ENCODE measurements around the gene GPR108.

The GPR108 gene

DNA sequence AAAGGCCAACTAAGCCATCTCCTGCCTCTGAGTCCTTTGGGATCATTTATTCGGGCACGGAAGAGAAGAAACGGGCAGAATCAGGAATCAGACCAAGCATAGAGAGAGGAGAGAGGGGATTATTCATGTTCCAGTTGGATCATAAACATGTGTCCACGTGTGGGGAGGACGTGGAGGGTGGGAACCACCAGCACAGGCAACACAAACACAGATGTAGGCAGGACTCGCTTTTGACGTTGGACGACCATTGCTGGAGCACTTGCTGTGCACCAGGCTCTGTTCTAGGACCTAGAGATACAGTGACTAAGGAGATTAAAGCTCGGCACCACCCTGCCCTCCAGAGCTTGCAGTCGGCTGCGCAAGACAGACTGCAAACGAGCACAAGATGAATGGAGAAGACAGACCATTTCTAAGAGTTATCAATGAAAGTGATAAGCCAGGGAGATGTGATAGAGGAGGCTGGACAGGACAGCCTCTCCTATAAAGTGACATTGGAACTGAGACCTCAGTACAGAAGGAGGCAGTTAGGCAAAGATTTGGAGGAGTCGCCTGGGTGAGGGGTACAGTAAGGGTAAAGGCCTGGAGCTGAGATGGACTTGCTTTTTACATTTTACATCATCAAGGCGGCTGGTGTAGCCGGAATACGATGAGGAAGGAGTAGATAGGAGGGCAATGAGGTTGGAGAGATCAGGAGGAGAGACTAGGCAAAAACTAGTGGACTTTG lies 29.1 kb upstream of the GPR108 start:
- TF ChIP-seq, protein P1, sequence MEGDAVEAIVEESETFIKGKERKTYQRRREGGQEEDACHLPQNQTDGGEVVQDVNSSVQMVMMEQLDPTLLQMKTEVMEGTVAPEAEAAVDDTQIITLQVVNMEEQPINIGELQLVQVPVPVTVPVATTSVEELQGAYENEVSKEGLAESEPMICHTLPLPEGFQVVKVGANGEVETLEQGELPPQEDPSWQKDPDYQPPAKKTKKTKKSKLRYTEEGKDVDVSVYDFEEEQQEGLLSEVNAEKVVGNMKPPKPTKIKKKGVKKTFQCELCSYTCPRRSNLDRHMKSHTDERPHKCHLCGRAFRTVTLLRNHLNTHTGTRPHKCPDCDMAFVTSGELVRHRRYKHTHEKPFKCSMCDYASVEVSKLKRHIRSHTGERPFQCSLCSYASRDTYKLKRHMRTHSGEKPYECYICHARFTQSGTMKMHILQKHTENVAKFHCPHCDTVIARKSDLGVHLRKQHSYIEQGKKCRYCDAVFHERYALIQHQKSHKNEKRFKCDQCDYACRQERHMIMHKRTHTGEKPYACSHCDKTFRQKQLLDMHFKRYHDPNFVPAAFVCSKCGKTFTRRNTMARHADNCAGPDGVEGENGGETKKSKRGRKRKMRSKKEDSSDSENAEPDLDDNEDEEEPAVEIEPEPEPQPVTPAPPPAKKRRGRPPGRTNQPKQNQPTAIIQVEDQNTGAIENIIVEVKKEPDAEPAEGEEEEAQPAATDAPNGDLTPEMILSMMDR (IDR thresholded peaks at IDR 0.05), result no peak

DNA sequence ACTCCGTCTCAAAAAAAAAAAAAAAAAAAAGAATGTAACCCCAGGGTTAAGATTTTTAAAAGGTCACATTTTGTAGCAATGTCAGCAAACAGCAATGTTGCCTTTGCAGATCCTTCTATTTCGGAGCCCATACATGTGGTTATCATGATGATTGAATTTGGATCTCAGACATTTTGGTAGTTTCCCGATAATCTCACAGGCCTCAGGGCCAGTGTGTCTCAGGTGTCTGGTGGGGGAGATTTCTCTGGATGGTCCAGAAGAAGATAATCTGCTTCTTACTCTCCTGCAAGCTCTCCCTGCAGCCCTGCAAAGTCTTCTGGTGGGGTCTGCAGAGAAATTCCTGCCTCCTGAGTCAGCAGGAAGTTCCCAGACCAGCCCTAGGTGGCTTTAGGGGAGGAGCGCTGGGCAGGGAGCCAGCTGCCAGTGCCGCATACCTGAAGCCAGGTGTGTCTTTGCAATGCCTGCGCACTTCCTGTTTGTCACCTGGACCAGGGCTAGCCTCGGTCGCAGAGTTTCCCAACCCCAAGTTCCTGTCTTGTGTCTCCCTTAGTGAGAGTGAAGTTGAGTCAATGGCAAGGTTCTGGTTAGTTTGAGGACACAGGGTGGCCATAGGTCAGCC lies 28.5 kb upstream of the GPR108 start:
- TF ChIP-seq, protein P1 (IDR thresholded peaks at IDR 0.05), result no peak

DNA sequence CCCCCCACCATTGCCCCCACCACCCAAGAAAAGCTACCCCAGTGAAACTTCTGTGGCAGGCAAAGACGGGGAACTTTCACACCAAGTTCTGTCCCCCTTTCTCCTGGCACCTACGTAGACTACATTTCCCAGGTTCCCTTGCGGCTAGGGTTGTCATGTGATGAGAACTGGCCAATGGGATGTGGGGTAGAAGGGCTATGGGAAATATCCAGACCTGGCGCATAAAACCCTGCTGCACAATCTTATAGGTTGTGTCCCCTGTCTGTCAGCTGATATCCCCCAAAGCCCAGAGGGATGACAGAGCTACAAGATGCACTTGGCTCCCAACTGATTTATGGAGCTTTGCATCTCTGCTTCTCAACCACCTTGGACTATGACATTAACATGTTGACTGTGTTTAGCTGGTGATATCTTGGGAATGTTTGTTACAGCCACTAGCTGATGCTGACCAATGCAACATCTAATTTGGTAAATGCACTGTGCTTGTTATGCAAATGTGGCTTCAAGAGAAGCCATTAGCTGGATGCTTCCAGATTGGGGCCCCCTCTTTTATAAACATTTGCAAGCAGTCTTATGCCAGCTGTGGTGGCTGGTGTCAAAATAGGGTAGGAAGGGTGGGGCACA lies 23.8 kb upstream of the GPR108 start:
- TF ChIP-seq, protein P1 (IDR thresholded peaks at IDR 0.05), result no peak

DNA sequence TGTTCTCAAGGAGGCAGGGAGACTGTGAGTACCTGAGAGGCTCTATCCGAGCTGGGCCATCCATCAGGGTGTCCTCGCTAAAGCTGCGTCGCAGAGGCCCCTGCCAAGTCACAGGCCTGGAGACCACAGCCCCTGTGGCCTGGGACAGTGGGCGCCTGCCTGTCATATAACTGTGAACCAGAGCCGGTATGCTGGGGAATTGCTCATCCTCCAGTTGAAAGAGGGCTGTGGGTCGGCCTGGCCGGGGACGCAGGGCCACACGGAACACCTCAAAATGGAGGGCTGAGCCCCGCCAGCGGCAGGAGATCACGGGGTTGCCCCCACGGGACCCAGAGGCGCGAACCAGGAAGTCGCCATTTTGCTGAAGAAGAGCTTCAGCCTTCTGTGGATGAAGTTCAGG lies 23.2 kb upstream of the GPR108 start:
- TF ChIP-seq, protein P1 (IDR thresholded peaks at IDR 0.05), result no peak

DNA sequence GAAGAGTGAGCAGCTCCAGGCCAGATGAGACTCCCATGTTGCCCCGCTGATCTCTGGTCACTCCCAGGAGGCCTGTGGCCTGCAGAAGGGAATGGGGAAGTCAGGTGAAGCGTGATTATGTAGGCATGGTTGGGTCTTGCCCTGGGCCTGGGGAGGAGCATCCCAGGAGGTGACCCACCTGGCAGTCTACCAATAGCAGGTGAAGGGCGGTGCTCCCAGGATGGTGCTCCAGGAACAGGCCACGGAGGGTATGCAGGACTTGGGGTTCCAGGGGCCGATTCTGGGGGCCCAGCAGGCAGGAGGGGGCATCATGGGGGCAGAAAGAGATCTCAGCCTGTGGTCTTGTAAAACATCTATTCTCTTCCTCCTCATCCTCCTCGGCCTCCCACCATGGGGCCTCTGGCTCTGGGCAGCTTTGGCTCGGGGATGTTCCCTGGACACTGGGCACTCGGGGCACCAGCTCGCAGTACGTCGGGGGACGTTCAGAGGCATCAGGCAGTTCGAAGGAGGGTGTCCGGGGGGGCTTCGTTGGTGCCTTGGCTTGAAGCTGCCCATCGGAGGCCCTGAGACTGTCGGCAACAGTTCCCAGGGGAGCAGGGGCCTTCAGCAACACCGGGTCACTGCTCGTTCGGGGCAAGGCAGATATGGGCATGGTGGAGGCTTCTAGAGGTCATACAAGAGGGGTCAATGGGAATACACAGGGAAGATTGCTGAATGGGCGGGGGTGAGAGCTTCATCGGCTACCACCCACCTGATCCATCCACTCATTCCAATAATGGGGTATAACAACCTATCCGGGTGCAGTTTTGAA lies 17.5 kb upstream of the GPR108 start:
- TF ChIP-seq, protein P1 (IDR thresholded peaks at IDR 0.05), result no peak

DNA sequence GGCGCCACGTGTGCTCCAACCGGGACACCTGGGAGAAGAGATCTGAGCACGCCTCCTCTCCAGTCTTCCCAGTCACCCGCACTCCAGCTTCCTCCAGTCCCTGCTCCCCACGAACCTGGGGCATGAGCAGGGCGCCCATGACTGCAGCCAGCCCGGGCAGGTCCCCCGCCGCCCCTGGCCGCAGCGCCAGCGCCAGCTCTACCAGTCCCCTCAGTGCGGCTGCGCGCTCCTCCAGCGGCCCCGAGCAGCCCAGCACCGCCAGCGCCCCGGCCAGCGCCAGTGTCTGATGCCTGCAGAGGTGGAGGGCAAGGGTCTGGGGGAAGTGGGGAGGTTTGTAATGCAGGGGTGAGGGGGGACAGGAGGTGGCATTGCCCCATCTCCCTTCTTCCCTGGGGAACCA lies 16.8 kb upstream of the GPR108 start:
- TF ChIP-seq, protein P1 (IDR thresholded peaks at IDR 0.05), result no peak
